Activated CD8-positive, alpha-beta memory T cell treated with anti-CD3 and anti-CD28 coated beads for 1 hour (primary cell): ENCODE measurements around the gene PSMD3.

Experiments used
- DNase-seq, 2 donors: peaks; one replicate each; pipeline ENCODE4 v3.0.0-alpha.2; 2020; ENCODE audit warnings: low read depth in 1 of 2; ENCODE audit errors: extremely low read depth in 1 of 2

PSMD3 gene

GRCh38 chr17:40019140-40019991 lies 38.8 kb downstream of the PSMD3 start:
- DNase-seq: no peak

DNA sequence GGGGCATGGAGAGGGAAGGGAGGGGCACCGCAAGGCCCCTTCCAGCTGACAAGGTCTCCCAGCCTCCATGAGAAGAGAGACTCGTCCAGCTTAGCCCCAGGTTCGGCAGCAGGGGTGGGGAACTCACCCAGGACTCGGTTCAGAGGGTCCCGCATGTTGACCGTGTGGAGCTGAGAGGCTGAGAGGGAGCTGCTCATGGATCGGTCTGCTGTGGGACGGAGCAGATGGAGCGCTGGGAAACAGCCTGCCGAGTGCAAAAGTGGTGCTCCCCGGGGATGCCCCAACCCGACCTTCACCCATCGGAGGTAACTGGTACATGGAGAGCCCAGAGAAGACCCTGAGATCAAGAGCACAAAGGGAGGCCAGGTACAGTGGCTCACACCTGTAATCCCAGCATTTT lies 39.5 kb downstream of the PSMD3 start:
- no peak for DNase-seq

- DNase-seq: no peak
Observed at GRCh38 chr17:40021451-40021971, 40.9 kb downstream of the PSMD3 start.

DNA sequence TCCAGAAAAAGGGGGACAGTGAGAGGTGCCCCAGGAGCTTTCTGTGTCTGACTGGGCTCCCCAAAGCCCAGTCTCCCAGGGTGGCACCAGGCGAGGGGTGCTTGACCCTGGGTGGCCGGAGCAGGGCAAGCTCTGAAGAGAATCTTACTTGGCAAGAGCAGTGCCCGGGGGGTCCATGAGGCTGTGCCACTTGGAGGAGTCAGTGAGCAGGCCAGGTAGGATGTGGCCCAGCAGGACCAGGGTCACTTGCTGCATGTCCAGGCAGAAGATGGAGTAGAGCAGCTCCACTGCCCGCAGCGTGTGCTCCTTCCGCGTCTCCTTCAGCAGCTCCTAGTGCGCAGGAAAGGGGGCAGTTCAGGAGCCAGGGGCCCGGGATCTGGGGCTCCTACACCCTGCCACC lies 41.9 kb downstream of the PSMD3 start:
- DNase-seq: no peak

GRCh38 chr17:40022961-40023541 lies 42.4 kb downstream of the PSMD3 start:
- no peak for DNase-seq

- no peak for DNase-seq
Observed at GRCh38 chr17:40023590-40024292, 43.1 kb downstream of the PSMD3 start.

DNA sequence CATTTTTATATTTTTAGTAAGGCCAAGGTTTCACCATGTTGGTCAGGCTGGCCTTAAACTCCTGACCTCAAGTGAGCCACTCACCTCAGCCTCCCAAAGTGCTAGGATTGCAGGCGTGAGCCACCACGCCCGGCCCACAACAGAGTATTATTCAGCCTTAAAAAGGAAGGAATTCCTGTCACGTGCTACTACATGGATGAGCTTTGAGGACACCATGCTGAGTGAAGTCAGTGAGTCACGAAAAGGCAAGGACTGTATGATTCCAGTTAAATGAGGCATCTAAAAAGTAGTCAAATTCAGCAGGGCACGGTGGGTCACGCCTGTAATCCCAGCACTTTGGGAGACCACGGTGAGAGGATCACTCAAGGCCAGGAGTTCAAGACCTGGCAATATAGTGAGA lies 44.3 kb downstream of the PSMD3 start:
- DNase-seq: no peak

DNA sequence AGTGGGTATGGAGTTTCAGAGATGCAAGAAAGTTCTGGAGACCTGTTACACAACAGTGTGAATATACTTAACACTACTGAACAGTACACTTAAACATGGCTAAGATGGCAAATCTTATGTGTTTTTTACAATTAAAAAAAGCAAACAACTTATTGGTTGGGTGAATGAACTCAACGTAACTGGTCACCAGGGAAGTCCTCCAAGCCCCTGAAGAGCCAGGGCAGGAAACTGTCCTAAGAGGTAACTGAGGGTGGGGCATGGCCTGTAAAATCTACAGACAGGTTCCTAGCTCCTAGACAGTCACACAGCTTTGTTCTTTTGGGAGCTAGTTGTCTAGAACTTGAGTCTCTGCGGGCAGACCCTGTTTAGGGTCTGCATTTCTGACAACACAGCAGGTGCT lies 45.0 kb downstream of the PSMD3 start:
- DNase-seq: no peak

DNA sequence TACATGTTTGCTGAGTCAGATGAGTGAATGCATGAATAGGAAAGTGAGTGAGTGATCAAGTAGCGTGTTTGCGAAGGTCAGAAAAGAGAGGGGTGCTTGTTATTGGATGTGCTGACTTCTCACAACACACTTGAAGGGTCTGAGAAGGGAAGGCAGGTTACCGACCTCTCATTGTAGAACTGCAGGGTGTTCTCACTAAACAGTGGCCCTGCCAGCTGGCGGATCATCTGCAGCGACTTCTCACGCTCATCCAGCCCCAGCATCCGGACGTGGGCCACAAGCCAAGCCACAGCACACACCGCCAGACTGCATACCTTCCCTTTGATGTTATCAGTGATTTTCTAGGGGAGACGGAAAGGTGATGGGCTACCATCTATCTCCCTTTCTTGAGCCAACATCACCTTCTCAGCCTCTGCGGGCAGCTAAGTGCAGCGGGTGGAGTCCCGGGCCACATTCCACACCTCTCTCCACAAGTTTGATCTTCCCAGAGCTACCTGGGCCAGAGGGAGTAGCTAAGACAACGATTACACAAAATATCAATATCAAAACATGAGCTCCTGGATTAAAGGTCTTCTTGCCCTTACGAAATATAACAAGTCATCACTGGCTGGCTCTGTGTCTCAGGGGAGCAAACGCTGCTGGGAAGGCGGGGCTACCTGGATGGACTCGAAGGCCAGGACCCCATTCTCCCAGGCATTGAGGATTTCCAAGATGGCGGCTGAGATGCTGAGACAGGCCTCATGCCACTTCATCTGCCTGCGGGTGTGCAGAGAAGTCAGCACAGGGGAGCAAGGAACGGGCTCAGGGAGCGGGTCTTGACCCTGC lies 45.6 kb downstream of the PSMD3 start:
- DNase-seq: no peak

- peak; percentile 42 to 60 for DNase-seq
Observed at GRCh38 chr17:40026816-40027613, 46.4 kb downstream of the PSMD3 start.

GRCh38 chr17:40027614-40028012 lies 47.0 kb downstream of the PSMD3 start:
- DNase-seq: no peak

- DNase-seq: no peak
Observed at GRCh38 chr17:40028595-40028994, 48.0 kb downstream of the PSMD3 start.

DNA sequence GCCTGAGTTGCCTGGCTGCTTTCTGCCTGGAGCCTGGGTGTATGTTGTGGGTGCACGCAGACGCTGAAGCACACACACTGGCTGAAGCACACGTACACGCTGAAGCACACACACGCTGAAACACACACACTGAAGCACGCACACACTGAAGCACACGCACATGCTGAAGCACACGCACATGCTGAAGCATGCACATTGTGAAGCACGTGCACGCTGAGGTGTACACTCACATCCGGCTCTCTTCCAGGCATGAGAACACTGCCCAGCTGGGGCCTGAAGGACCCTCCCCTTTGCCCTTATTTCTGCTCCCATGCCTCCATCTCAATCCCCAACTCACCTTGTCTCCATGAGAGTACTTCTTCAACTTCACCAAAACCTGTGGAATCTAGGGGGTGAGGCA lies 51.1 kb downstream of the PSMD3 start:
- DNase-seq: no peak

DNA sequence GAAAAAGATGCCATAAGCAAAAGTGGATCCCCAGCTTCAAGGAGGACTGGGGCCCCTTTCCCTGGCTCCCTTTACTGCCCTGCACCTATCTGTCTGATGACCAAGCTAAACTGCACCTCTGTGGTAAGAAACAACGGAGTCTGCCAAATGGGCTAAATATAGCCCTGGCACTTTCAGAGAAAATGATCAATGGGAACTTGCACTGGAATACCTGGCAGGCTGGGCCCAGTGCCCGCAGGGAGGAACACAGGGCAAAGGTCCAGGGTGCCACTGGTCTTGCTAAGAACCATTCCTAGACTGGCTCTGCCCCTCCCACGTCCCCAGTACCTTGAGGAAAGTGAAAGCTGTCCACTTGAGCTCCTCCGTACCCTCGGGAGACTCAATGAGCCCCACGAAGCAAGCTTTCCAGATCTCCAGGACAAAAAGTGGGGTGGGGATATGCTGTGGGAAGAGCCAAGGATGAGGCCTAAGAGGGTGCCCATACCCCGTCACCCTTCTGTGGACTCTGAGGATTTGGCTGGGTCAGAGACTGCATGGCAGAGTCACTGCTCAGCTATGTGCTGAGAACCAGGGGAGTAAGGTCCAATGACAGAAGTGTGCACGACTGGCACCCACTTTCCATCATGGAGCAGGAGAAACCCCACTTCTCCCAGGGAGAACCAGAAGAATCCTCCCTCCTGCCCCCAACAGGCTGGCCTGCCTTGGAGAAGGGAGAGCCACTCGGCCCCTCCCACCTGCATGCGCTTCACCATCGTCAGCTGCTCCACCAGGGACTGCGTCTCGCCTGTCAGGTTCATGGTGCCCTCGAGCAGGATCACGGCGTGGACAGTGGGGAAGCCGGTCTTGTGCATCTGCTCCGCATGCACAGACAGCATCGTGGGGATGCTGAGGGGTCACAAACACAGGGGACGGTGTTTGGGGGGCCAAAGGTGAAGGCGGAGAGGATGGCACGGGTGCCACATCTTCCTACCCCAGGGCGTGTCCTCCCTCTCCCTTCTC lies 52.0 kb downstream of the PSMD3 start:
- no peak for DNase-seq

DNA sequence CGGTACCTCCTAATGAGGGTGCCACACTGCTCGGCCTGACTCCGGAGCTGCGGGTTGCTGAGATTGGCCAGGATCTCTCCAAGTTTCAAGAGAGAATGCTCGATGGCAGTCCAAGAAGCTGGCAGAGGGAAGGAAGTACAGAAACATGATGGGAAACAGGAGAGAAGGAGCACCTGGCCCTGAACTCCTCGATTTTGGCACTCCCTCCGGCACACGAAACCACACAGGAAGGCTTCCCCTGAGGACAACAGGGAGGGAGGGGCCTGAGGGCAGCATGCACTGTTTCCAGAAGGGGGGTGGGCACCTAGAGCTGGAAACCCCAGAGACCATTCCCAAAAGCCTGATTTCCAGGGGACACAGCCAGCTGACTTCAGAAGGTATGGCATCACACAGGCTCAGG lies 52.7 kb downstream of the PSMD3 start:
- no peak for DNase-seq

DNA sequence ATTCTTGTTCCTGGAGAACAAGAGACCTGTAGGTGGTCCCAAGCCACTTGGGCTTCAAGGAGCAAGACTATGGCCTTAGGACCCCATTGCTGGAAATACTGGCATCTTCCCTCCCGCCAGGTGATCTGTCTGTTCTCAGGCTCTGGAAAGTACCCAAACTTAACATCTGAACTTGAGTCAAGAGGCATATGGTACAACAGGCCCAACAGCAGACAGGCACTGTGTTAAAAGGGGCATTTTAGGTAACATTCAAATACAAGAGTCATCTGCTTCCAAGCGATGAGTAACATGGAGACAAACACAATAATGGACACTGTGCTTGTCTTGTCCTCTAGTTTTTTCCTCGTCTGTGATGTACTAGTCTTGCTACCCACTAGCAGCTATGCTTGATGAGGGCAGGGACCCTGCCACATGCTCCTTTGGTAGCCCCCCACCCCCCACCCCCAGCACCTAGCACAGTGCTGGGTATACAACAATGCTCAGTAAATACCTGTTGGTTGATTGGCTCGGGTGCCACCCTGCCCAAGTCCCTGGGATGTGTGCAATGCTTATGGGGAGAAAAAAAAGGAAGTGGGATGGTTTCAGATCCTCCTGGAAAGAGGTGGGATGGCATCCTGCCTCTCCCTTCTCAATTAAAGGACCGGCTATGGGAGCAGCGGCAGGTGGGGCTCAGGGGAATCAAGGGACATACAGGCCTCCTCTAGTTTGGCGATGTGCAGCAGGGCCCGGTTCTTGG lies 54.0 kb downstream of the PSMD3 start:
- no peak for DNase-seq

- no peak for DNase-seq
Observed at GRCh38 chr17:40035162-40035559, 54.6 kb downstream of the PSMD3 start.

- no peak for DNase-seq
Observed at GRCh38 chr17:40038882-40039513, 58.4 kb downstream of the PSMD3 start.
